Fibroblast of lung (primary cell): ENCODE measurements around the gene PCK2. TPM values are rescaled to one million over a fixed set of nuclear protein-coding genes. Genes with fewer than 3 reads are reported as not detected.

Experiments used
- DNase-seq, 2 donors: peaks; one replicate each; pipeline versions ENCODE4 v3.0.0 to v3.0.0-alpha.2; 2010; ENCODE audit warnings: low read depth in 2 of 2
- H2AFZ ChIP-seq: 2 replicates; pipeline ENCODE4 v1.5.1; 2012; ENCODE audit warnings: low read length, control low read depth, inconsistent platforms
- H3K27ac ChIP-seq: 2 replicates; pipeline ENCODE4 v1.5.1; 2011; ENCODE audit warnings: low read length, control low read depth; ENCODE audit not compliant: insufficient read depth
- H3K27me3 ChIP-seq: 2 replicates; pipeline ENCODE4 v1.5.1; 2011; ENCODE audit warnings: mild to moderate bottlenecking, low read length; ENCODE audit not compliant: control insufficient read depth, insufficient read depth
- H3K36me3 ChIP-seq: 2 replicates; pipeline ENCODE4 v1.5.1; 2011; ENCODE audit warnings: low read length; ENCODE audit not compliant: control insufficient read depth, insufficient read depth
- H3K4me1 ChIP-seq: 2 replicates; pipeline ENCODE4 v1.5.1; 2011; ENCODE audit warnings: low read length; ENCODE audit not compliant: control insufficient read depth, insufficient read depth; ENCODE audit errors: extremely low read depth
- H3K4me2 ChIP-seq: 2 replicates; pipeline ENCODE4 v1.5.1; 2011; ENCODE audit warnings: low read length, control low read depth; ENCODE audit not compliant: insufficient read depth; ENCODE audit errors: extremely low read depth
- H3K4me3 ChIP-seq, 4 experiments: fragments of 200-600 bp in 1 of 4; sonication (generic) in 1 of 4; replicated peaks in 1 of 4; 2 replicates each; pipeline ENCODE4 v1.5.1; 2011 to 2016; ENCODE audit warnings: low read length in 4 of 4, low read depth in 3 of 4, mild to moderate bottlenecking in 3 of 4, control low read depth in 2 of 4, inconsistent platforms in 1 of 4, mixed read lengths in 1 of 4; ENCODE audit not compliant: insufficient read depth in 1 of 4; ENCODE audit errors: control extremely low read depth in 1 of 4
- H3K79me2 ChIP-seq: 2 replicates; pipeline ENCODE4 v1.5.1; 2012; ENCODE audit warnings: mild to moderate bottlenecking, low read length, inconsistent platforms; ENCODE audit not compliant: control insufficient read depth, insufficient read depth
- H3K9ac ChIP-seq: 2 replicates; pipeline ENCODE4 v1.5.1; 2011; ENCODE audit warnings: mild to moderate bottlenecking, low read length, control low read depth; ENCODE audit not compliant: insufficient read depth
- H3K9me3 ChIP-seq: 2 replicates; pipeline ENCODE4 v1.5.1; 2012; ENCODE audit warnings: low read depth, low read length; ENCODE audit not compliant: control insufficient read depth, insufficient read depth
- H4K20me1 ChIP-seq: 2 replicates; pipeline ENCODE4 v1.5.1; 2011; ENCODE audit warnings: low read length; ENCODE audit not compliant: control insufficient read depth, insufficient read depth; ENCODE audit errors: extremely low read depth
- CTCF ChIP-seq, 2 donors: IDR thresholded peaks in 1 of 2; conservative IDR thresholded peaks in 1 of 2; 1 replicate in 1 of 2; 2 replicates in 1 of 2; pipeline ENCODE4 v1.5.1; 2011 to 2012; ENCODE audit warnings: low read length in 2 of 2, control low read depth in 1 of 2, inconsistent platforms in 1 of 2, low read depth in 1 of 2, mild to moderate bottlenecking in 1 of 2
- EZH2 ChIP-seq: IDR thresholded peaks from 2 replicates; pipeline ENCODE4 v1.5.1; 2012; ENCODE audit warnings: low read length, control low read depth, mild to moderate bottlenecking; ENCODE audit errors: missing control alignments
- polyA plus RNA-seq, 2 donors: library from polyadenylated mRNA; depleted of rRNA in 1 of 2; stranded (reverse) in 1 of 2; unstranded in 1 of 2; fragments of >200 nt; gene quantifications; 2 replicates each; pipeline ENCODE4 v1.2.1, GENCODE V29; 2011 to 2012; ENCODE audit warnings: missing spikeins in 1 of 2
- total RNA-seq: library from RNA; depleted of rRNA; stranded (reverse); fragments of >200 nt; gene quantifications from 2 replicates; pipeline ENCODE4 v1.2.1, GENCODE V29; 2014

The PCK2 gene
- total and polyA plus RNA-seq, 2 donors (not counting 1 experiment from before 2014, with no cell fraction given) = 15.9 to 71.3 TPM

- Histone ChIP-seq H4K20me1 (no peaks in the 10 kb centered on the region), H2AFZ (no peak overlapping the region), H3K36me3 (peaks cover 2% of the 10 kb centered on the region), H3K27me3 (no peaks in the 10 kb centered on the region), H3K4me3 (no peak overlapping the region), H3K9me3 (no peaks in the 10 kb centered on the region), H3K4me1 (peaks cover 2% of the 10 kb centered on the region), H3K79me2 (no peaks in the 10 kb centered on the region), H3K4me2 (no peak overlapping the region), H3K27ac (no peak overlapping the region), H3K9ac (no peak overlapping the region)
- no peak for TF ChIP-seq EZH2
- no peak for TF ChIP-seq CTCF (conservative IDR thresholded peaks at IDR 0.05 in 1 of 2, IDR thresholded peaks at IDR 0.05 in 1 of 2; ENCODE audit: low read depth in 1 of 2, low read length in 2 of 2)
- no peak for DNase-seq
Measured at GRCh38 chr14:24098927-24099813, 5.1 kb downstream of the PCK2 start.

GRCh38 chr14:24100197-24100981 lies 6.3 kb downstream of the PCK2 start:
- no peaks in the 10 kb centered on the region for H3K27me3 ChIP-seq
- no peaks in the 10 kb centered on the region for H3K9me3 ChIP-seq
- H3K27ac ChIP-seq = no peak overlapping the region
- H4K20me1 ChIP-seq = no peaks in the 10 kb centered on the region
- no peak overlapping the region for H3K4me3 ChIP-seq
- no peaks in the 10 kb centered on the region for H3K79me2 ChIP-seq
- H3K4me1 ChIP-seq = peaks cover 1% of the 10 kb centered on the region
- H3K9ac ChIP-seq = no peak overlapping the region
- TF ChIP-seq CTCF (conservative IDR thresholded peaks at IDR 0.05 in 1 of 2, IDR thresholded peaks at IDR 0.05 in 1 of 2; ENCODE audit: low read depth in 1 of 2, low read length in 2 of 2) (no peak), EZH2 (no peak)
- no peak for DNase-seq
- no peak overlapping the region for H3K4me2 ChIP-seq
- H2AFZ ChIP-seq = no peak overlapping the region
- H3K36me3 ChIP-seq = peaks cover 2% of the 10 kb centered on the region

GRCh38 chr14:24100982-24101494 lies 6.9 kb downstream of the PCK2 start:
- no peak for DNase-seq
- Histone ChIP-seq H3K27ac (no peak overlapping the region), H4K20me1 (no peaks in the 10 kb centered on the region), H3K4me3 (no peak overlapping the region), H2AFZ (no peak overlapping the region), H3K9ac (no peak overlapping the region), H3K9me3 (no peaks in the 10 kb centered on the region), H3K36me3 (peaks cover 2% of the 10 kb centered on the region), H3K79me2 (no peaks in the 10 kb centered on the region), H3K4me1 (no peaks in the 10 kb centered on the region), H3K4me2 (no peak overlapping the region), H3K27me3 (no peaks in the 10 kb centered on the region)
- TF ChIP-seq EZH2 = no peak
- no peak for TF ChIP-seq CTCF (conservative IDR thresholded peaks at IDR 0.05 in 1 of 2, IDR thresholded peaks at IDR 0.05 in 1 of 2; ENCODE audit: low read depth in 1 of 2, low read length in 2 of 2)
